HepG2 (cell line): ENCODE results near the gene BABAM1. TPM values are rescaled to one million over a fixed set of nuclear protein-coding genes. Genes with fewer than 3 reads are reported as not detected.

Source experiments
- ATAC-seq: fragments of 200-7000 bp; cut with Tn5 transposase; 3 replicates; pipeline ENCODE4 v1.9.1; 2020; ENCODE audit warnings: mild to moderate bottlenecking, moderate library complexity
- BruUV-seq: library from RNA; stranded (reverse); fragments of 400-500 nt; replicated peaks from 2 replicates; lab custom pipeline; 2021; lab: Mats Ljungman, UMichigan
- CTCF ChIA-PET: fragments of 300-600 bp; formaldehyde crosslinking; extraction: SDS; loops from one replicate; lab custom pipeline; 2021; ENCODE audit warnings: low total read pairs, inconsistent platforms, low intra/inter-chr PET ratio; lab: Yijun Ruan, JAX
- POLR2A ChIA-PET: fragments of 350-600 bp; sonication (Branson Sonifier 250); formaldehyde crosslinking; loops from one replicate; lab custom pipeline; 2020; ENCODE audit warnings: antibody characterized with exemption, inconsistent platforms; lab: Yijun Ruan, JAX
- DNase-seq: peaks from one replicate; pipeline ENCODE4 v3.0.0-alpha.2; 2015; ENCODE audit warnings: low spot score
- FAIRE-seq: peaks from 3 replicates; lab custom pipeline; 2011; peaks lifted over from hg19 to GRCh38; lab: Jason Lieb, UNC
- H2AFZ ChIP-seq: one replicate; pipeline ENCODE4 v1.6.1; 2011; ENCODE audit warnings: low read length, inconsistent platforms
- H3K27ac ChIP-seq: fragments of 300-600 bp; 3 replicates; pipeline ENCODE4 v1.8.0; 2011; ENCODE audit warnings: mixed run types, mild to moderate bottlenecking, mixed read lengths, low read length, inconsistent platforms; ENCODE audit not compliant: insufficient read depth; ENCODE audit errors: extremely low read length
- H3K27me3 ChIP-seq, 2 experiments: fragments of 200-600 bp in 1 of 2; 2 replicates in 1 of 2; 3 replicates in 1 of 2; pipeline versions ENCODE4 v1.6.0 to v1.8.0; 2011; ENCODE audit warnings: low read length in 2 of 2, mild to moderate bottlenecking in 2 of 2, moderate library complexity in 2 of 2, inconsistent platforms in 1 of 2; ENCODE audit not compliant: insufficient read depth in 2 of 2, control insufficient read depth in 1 of 2
- H3K36me3 ChIP-seq, 2 experiments: fragments of 200-600 bp in 1 of 2; replicated peaks in 1 of 2; 2 replicates in 1 of 2; 3 replicates in 1 of 2; pipeline versions ENCODE4 v1.5.1 to v1.8.0; 2011; ENCODE audit warnings: low read length in 2 of 2, inconsistent platforms in 1 of 2; ENCODE audit not compliant: insufficient read depth in 2 of 2, control insufficient read depth in 1 of 2
- H3K4me1 ChIP-seq: 2 replicates; pipeline ENCODE4 v1.5.1; 2012; ENCODE audit warnings: low read length, inconsistent platforms; ENCODE audit not compliant: insufficient read depth
- H3K4me2 ChIP-seq: 2 replicates; pipeline ENCODE4 v1.6.0; 2011; ENCODE audit warnings: low read depth, low read length, inconsistent platforms
- H3K4me3 ChIP-seq, 3 experiments: fragments of 200-600 bp in 1 of 3; sonication (generic), shearing (Covaris generic) in 1 of 3; replicated peaks in 1 of 3; 2 replicates each; pipeline ENCODE4 v1.5.1; 2011 to 2016; ENCODE audit warnings: low read length in 3 of 3, inconsistent platforms in 2 of 3, low read depth in 2 of 3, mild to moderate bottlenecking in 2 of 3, control low read depth in 1 of 3, mixed read lengths in 1 of 3; ENCODE audit not compliant: insufficient read depth in 1 of 3
- H3K79me2 ChIP-seq: one replicate; pipeline ENCODE4 v1.6.1; 2011; ENCODE audit warnings: low read length, inconsistent platforms; ENCODE audit not compliant: insufficient read depth
- H3K9ac ChIP-seq: 2 replicates; pipeline ENCODE4 v1.6.0; 2011; ENCODE audit warnings: mild to moderate bottlenecking, low read depth, low read length, inconsistent platforms; ENCODE audit not compliant: insufficient read depth
- H3K9me3 ChIP-seq: 2 replicates; pipeline ENCODE4 v1.5.1; 2012; ENCODE audit warnings: mild to moderate bottlenecking, low read length
- H4K20me1 ChIP-seq: 2 replicates; pipeline ENCODE4 v1.6.0; 2011; ENCODE audit warnings: inconsistent platforms, mild to moderate bottlenecking, low read length, moderate library complexity; ENCODE audit not compliant: insufficient read depth
- ARID4A ChIP-seq: sonication (generic); formaldehyde crosslinking; IDR thresholded peaks from 2 replicates; pipeline ENCODE4 v1.5.0; 2020; ENCODE audit warnings: mild to moderate bottlenecking, missing genetic modification reagents, borderline replicate concordance
- HNF4A ChIP-seq: sonication (generic); formaldehyde crosslinking; IDR thresholded peaks from 2 replicates; pipeline ENCODE4 v1.4.0; 2020; ENCODE audit warnings: missing genetic modification reagents
- NR2C2 ChIP-seq: sonication (generic); formaldehyde crosslinking; IDR thresholded peaks from 2 replicates; pipeline ENCODE4 v1.4.0; 2020; ENCODE audit warnings: missing genetic modification reagents, mild to moderate bottlenecking, moderate library complexity, borderline replicate concordance
- RAD21 ChIP-seq: fragments of 450-650 bp; formaldehyde crosslinking; IDR thresholded peaks from 2 replicates; pipeline ENCODE4 v1.5.0; 2020; ENCODE audit warnings: mild to moderate bottlenecking
- RARA ChIP-seq: IDR thresholded peaks from 2 replicates; pipeline ENCODE4 v1.6.1; 2016; ENCODE audit warnings: missing genetic modification reagents, missing compliant biosample characterization
- SALL1 ChIP-seq: sonication (generic); formaldehyde crosslinking; IDR thresholded peaks from 2 replicates; pipeline ENCODE4 v1.8.0; 2022; ENCODE audit warnings: mild to moderate bottlenecking, missing genetic modification reagents
- ZBTB7B ChIP-seq: sonication (generic); formaldehyde crosslinking; IDR thresholded peaks from 2 replicates; pipeline ENCODE4 v1.4.0; 2020; ENCODE audit warnings: missing genetic modification reagents
- ZC3H13 ChIP-seq: sonication (generic); formaldehyde crosslinking; IDR thresholded peaks from 2 replicates; pipeline ENCODE4 v1.8.1; 2023; ENCODE audit warnings: mild to moderate bottlenecking, missing genetic modification reagents, moderate library complexity
- ZNF3 ChIP-seq: IDR thresholded peaks from 2 replicates; pipeline ENCODE4 v1.7.0; 2017; ENCODE audit warnings: inconsistent platforms
- ZNF33B ChIP-seq: sonication (generic); formaldehyde crosslinking; IDR thresholded peaks from 2 replicates; pipeline ENCODE4 v1.5.1; 2020; ENCODE audit warnings: mild to moderate bottlenecking, missing genetic modification reagents
- ZNF468 ChIP-seq: sonication (generic); formaldehyde crosslinking; IDR thresholded peaks from 2 replicates; pipeline ENCODE4 v1.8.0; 2022; ENCODE audit warnings: mild to moderate bottlenecking, moderate library complexity, missing genetic modification reagents
- ZNF607 ChIP-seq: sonication (generic); formaldehyde crosslinking; IDR thresholded peaks from 2 replicates; pipeline ENCODE4 v1.5.1; 2020; ENCODE audit warnings: missing genetic modification reagents, mild to moderate bottlenecking, borderline replicate concordance
- ZSCAN12 ChIP-seq: sonication (generic); formaldehyde crosslinking; IDR thresholded peaks from 2 replicates; pipeline ENCODE4 v1.9.0; 2021; ENCODE audit warnings: mild to moderate bottlenecking, missing genetic modification reagents
- WGBS: methylation state at CpG from one replicate; pipeline ENCODE4 v1.1.6; 2017; ENCODE audit warnings: low lambda C conversion rate; 5-methylcytosine and 5-hydroxymethylcytosine counted together
- in situ Hi-C: cut with HindIII; loops from 2 replicates; pipeline ENCODE4 v1.10.0; 2017; ENCODE audit warnings: low pct_unique_long_range_greater_than_20kb; ENCODE audit not compliant: extremely low pct_ligation_motif_present
- intact Hi-C: fragments of 100-400 bp; cut with micrococcal nuclease; formaldehyde crosslinking; loops from one replicate; pipeline ENCODE4 v1.10.0; 2022; ENCODE audit not compliant: unreplicated experiment
- polyA plus RNA-seq, 8 experiments: library from polyadenylated mRNA; depleted of rRNA in 3 of 8; stranded (reverse) in 7 of 8; unstranded in 1 of 8; fragments of >200 nt; fragmentation: Illumina TruSeq in 4 of 8; extraction: Trizol in 4 of 8; gene quantifications; 2 replicates each; pipeline versions ENCODE4 v1.2.1 to v1.2.3, GENCODE V29; 2011 to 2016; ENCODE audit warnings: low read depth in 4 of 8, missing spikeins in 1 of 8, mixed read lengths in 1 of 8; ENCODE audit not compliant: insufficient read depth in 1 of 8
- total RNA-seq, 5 experiments: library from RNA; depleted of rRNA; stranded (reverse); fragments of >200 nt; fragmentation: Illumina TruSeq; extraction: Trizol; gene quantifications; 2 replicates each; pipeline ENCODE4 v1.2.3, GENCODE V29; 2016; ENCODE audit warnings: low read depth in 1 of 5
- TF ChIP-seq, protein P1 (sequence below): sonication (generic); formaldehyde crosslinking; conservative IDR thresholded peaks from 2 replicates; pipeline ENCODE4 v1.8.0; 2022; ENCODE audit warnings: low read depth, missing genetic modification reagents
- TF ChIP-seq, protein P2 (sequence below): IDR thresholded peaks from 2 replicates; pipeline ENCODE4 v1.6.1; 2016; ENCODE audit warnings: control low read depth
- TF ChIP-seq, protein P3 (sequence below): IDR thresholded peaks from 2 replicates; pipeline ENCODE4 v1.6.1; 2012; ENCODE audit warnings: inconsistent platforms

Gene BABAM1
- total and polyA plus RNA-seq, 2 of the 13 experiments (the other 11 are each of a cell fraction or from before 2014, with no cell fraction given) = 70.0 to 82.0 TPM

- no peak overlapping the region for H2AFZ ChIP-seq
- no peaks in the 10 kb centered on the region for H3K9me3 ChIP-seq
- no peaks in the 10 kb centered on the region for H3K79me2 ChIP-seq
- 41% methylated on average over 12 of the region's 14 CpGs for WGBS
- no peaks in the 10 kb centered on the region for H3K27me3 ChIP-seq
- ATAC-seq = peak; percentile 54
- BruUV-seq = no TSS peak
- intact Hi-C loops (no loop called here), in situ Hi-C loops (no loop called here)
- H4K20me1 ChIP-seq = no peaks in the 10 kb centered on the region
- peak; percentile 28 for FAIRE-seq
- 0 out of 2 replicates have a peak overlapping the region, but pooled peaks have one; percentile 7 for H3K9ac ChIP-seq
- H3K36me3 ChIP-seq = peaks cover 0 to 6% of the 10 kb centered on the region in 2 experiments; a peak in 2 of 5 replicates
- ChIA-PET POLR2A (interaction anchor here (0.6 to 1.5 kb wide), 7 partner anchors 11 to 89 kb away, joined by 3 to 5 read pairs (median 4); partner anchors contain the start of genes BABAM1 and DDA1), CTCF (no interaction called here)
- no peak overlapping the region for H3K4me3 ChIP-seq
- DNase-seq = no peak
- H3K4me2 ChIP-seq = peak overlapping the region; percentile 24; the same call in 1 of the 2 replicates
- H3K27ac ChIP-seq = peak overlapping the region; percentile 34
- peaks cover 25% of the 10 kb centered on the region for H3K4me1 ChIP-seq
- TF ChIP-seq, protein P1, sequence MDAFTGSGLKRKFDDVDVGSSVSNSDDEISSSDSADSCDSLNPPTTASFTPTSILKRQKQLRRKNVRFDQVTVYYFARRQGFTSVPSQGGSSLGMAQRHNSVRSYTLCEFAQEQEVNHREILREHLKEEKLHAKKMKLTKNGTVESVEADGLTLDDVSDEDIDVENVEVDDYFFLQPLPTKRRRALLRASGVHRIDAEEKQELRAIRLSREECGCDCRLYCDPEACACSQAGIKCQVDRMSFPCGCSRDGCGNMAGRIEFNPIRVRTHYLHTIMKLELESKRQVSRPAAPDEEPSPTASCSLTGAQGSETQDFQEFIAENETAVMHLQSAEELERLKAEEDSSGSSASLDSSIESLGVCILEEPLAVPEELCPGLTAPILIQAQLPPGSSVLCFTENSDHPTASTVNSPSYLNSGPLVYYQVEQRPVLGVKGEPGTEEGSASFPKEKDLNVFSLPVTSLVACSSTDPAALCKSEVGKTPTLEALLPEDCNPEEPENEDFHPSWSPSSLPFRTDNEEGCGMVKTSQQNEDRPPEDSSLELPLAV (CRISPR knock-in tag) = no peak
- TF ChIP-seq SALL1 (CRISPR knock-in tag) = 0 out of 2 replicates have a peak, but pooled peaks have one; percentile 24
- peak; percentile 99 for TF ChIP-seq ZNF3 (CRISPR knock-in tag)
- TF ChIP-seq, protein P2, sequence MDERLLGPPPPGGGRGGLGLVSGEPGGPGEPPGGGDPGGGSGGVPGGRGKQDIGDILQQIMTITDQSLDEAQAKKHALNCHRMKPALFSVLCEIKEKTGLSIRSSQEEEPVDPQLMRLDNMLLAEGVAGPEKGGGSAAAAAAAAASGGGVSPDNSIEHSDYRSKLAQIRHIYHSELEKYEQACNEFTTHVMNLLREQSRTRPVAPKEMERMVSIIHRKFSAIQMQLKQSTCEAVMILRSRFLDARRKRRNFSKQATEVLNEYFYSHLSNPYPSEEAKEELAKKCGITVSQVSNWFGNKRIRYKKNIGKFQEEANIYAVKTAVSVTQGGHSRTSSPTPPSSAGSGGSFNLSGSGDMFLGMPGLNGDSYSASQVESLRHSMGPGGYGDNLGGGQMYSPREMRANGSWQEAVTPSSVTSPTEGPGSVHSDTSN (CRISPR knock-in tag) = 0 out of 2 replicates have a peak, but pooled peaks have one; percentile 12
- TF ChIP-seq ZNF33B (CRISPR knock-in tag) = no peak
- peak; percentile 27; the same call in 1 of the 2 replicates for TF ChIP-seq ZBTB7B
- TF ChIP-seq NR2C2 (CRISPR knock-in tag) = peak; percentile 45; the same call in 1 of the 2 replicates
- TF ChIP-seq, protein P3, sequence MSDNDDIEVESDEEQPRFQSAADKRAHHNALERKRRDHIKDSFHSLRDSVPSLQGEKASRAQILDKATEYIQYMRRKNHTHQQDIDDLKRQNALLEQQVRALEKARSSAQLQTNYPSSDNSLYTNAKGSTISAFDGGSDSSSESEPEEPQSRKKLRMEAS = peak; percentile 40; the same call in 1 of the 2 replicates
- TF ChIP-seq ZNF607 (CRISPR knock-in tag) = no peak
- no peak for TF ChIP-seq ZSCAN12 (CRISPR knock-in tag)
- no peak; the same call in 1 of the 2 replicates for TF ChIP-seq ARID4A (CRISPR knock-in tag)
- TF ChIP-seq RAD21 = no peak
- TF ChIP-seq HNF4A = peak; percentile 19; the same call in 1 of the 2 replicates
- no peak for TF ChIP-seq ZC3H13
- TF ChIP-seq RARA = peak; percentile 68
- TF ChIP-seq ZNF468 (CRISPR knock-in tag) = no peak
Measured at GRCh38 chr19:17220207-17220758, 47.0 kb upstream of the BABAM1 start.
